Spleen (tissue), 7 donors: ENCODE measurements around the gene NRXN3.

ENCODE experiments used
- CTCF ChIP-seq, 11 experiments: fragments of 200-600 bp in 7 of 11; fragments of 450-650 bp in 4 of 11; sonication (generic) in 4 of 11; IDR thresholded peaks in 8 of 11; conservative IDR thresholded peaks in 3 of 11; 1 replicate in 7 of 11; 2 replicates in 4 of 11; pipeline versions ENCODE4 v1.4.0 to v1.8.0; 2016 to 2021; ENCODE audit warnings: antibody characterized with exemption in 11 of 11, inconsistent platforms in 4 of 11, mild to moderate bottlenecking in 1 of 11
- POLR2AphosphoS5 ChIP-seq, 3 donors: sonication (generic); formaldehyde crosslinking; IDR thresholded peaks; one replicate each; pipeline ENCODE4 v1.5.1; 2017; ENCODE audit warnings: antibody characterized with exemption in 3 of 3
- donor health status: DM: no; HTN: no; CAD: no; lungs with moderate emphysema.
- donor health status: DM: no; HTN: no; CAD: no.
- donor health status: DM: no; HTN: no; CAD: no.

GRCh38 chr14:78701246-78701645 is 531.1 kb downstream of the NRXN3 start:
- no peak for TF ChIP-seq CTCF (IDR thresholded peaks at IDR 0.05 in 8 of 11, conservative IDR thresholded peaks at IDR 0.05 in 3 of 11)
- no peak for TF ChIP-seq POLR2AphosphoS5 (IDR thresholded peaks at IDR 0.05)
